Activated CD4-positive, alpha-beta T cell treated with anti-CD3 and anti-CD28 coated beads, Interleukin-2, amount 50 U/mL, for 4 hours (primary cell): ENCODE measurements around the gene ZBTB18.

Experiments
- DNase-seq, 2 experiments: peaks; one replicate each; pipeline ENCODE4 v3.0.0-alpha.2; 2020

ZBTB18 gene

DNA sequence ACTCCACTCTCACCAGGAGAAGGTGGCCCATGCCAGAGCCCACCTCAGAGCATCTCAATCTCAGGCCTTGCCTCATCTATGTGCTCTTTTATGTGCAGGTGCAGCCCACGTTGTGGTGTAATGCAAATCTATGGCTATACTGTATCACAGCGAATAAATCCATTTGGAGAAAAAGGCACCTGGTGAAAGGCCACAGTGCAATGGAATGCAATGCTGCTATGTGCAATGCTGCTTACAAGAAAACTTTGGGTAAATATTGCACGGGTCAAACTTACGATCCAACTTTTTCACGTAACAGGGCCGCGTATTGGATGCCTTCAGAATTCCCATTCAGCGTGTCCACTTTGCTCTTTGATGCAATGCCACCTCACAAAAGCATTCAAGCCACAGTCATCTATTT lies 13.5 kb downstream of the ZBTB18 start:
- no peak for DNase-seq

DNA sequence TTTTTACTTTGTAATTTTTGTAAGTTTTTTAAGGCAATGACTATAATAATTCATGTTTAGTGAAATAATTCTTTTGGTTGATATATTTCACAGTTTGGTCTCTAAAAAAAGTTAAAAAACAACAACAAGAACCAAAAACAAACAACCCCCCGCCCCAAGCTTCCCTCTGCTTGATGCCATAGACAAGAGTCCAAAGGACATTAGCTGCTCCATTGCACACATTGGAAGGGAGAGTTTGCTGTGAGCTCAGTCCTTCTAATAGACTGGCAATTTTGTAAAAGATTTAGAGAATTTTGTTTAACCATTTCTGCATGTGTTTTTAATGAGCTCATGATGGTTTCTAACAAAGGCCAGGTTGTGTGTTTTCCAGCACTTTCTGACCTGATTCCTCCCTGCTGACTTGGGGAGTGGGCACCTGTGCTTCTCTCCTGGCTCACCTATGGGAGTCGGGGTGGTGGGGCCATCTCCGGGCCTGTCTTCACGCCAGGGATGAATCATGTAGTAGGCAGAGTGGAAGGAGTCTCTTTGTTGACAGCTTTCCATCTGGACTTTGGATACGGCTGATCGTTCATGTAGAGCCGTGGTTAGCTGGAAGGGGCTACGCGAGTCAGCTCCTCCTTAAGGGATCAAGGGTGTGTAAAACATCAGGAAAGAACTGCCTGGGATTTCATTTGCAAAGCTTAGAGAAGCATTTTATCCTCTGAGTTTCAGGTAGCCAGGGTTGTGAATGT lies 14.1 kb downstream of the ZBTB18 start:
- no peak for DNase-seq

- DNase-seq: no peak
These were observed 14.9 kb downstream of the ZBTB18 start for GRCh38 chr1:244065960-244066388.

- DNase-seq: no peak
These were observed 16.1 kb downstream of the ZBTB18 start for GRCh38 chr1:244066954-244067716.

DNA sequence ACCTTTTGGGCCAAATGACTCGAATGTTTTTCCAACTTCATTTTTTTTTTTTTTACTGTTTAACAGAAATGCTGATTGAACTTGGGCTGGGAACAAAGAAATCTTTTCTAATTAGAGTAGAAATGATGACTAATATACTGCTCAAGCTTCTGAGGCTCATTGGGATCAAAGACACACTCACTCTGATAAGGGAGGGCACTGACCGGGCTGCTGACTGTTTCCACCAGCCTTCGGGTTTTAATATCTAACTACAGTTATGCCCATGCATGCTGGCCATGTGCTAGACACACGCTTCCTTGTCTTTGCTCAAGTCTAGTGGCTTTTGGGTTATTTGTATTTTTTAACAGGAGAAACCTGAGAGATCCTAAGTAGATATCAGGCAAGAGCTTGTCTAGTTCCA lies 16.8 kb downstream of the ZBTB18 start:
- no peak for DNase-seq

DNA sequence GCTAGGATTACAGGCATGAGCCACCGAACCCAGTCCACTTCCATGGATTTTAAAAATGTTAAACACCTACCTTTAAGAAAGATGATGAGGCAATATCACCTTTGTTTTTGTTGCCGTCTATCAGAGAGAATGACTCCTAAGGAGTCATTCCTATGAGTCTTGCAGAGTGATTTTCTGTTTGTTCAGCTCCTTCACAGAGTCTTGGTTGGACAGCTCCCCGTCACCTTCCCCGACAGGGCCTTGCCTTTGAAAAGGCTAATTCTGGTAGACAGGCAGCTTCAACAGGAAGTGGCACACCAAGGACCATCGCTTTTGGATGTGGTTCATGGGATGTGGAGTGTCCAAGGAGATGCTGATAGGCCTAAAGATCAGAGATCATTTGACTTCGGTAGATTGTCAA lies 17.5 kb downstream of the ZBTB18 start:
- no peak for DNase-seq

GRCh38 chr1:244069326-244069898 lies 18.3 kb downstream of the ZBTB18 start:
- no peak for DNase-seq

DNA sequence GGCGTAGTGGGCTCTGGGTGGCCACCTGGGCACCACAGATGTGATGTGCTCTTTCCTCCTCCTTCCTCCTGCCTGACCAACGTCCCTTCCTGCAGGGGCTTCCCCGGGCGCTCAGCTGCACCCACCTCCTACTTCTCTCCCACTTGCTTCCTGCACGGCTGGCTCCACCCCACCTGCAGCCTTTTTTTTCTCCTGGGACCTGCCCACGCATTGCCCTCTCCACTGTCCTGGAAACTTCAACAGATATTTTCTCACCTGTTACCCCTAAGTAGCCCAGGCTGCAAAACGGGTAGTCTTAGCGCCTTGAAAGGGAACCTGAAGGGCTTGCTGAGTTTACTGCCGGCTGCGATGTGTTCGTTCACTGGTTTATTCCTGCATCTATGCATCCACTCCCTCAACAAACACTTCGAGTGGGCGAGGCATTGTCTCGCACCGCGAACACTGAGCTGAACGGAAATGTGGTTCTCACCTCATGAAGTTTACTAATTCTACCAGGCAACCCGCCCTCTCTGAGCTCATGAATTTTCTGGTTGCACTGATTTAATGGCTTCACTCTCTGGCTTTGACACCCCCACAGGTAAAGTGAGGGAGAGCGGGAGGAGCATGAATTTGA lies 23.6 kb downstream of the ZBTB18 start:
- peak; percentile 58 to 67 for DNase-seq

DNA sequence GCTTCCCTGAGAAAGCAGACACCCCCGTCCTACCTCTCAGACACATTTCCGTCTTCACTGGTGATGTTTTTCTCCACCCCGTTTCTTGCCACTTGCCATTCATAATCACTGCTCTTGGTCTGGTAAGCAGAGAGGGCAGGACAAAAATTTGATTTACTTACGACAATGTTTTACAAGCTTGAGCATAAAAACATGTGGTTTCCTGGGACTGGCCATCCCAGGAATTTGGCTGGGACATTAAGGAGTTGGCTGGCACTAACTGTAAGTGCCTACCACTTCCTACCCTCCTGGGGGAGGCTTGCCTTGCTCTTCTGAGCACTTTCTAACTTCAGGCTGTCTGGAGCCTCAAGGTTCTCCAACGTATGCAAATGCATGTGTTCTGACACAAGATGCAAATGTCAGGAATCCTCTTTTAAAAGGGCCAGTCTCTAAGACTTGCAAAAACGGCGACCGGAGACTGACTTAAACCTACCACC lies 24.2 kb downstream of the ZBTB18 start:
- no peak for DNase-seq

DNA sequence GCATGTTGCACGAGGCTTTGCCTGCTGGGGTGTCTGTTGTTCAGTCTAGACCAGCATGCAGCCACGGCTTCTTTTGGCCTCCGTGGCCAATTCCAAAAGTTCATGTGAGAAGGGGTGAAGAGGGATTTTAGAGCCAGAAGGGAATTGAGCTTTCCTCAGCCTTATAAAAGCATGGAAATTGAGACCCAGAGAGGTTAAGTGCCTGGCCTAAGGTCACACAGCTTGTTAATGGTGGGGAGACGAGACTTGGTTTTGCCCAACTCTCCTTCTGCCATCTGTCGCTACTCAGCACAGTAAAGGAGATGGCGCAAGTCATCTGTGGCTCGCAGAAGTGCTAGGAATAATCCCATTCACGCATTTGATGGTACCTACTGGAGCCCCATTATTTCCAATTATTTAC lies 25.7 kb downstream of the ZBTB18 start:
- no peak for DNase-seq

DNA sequence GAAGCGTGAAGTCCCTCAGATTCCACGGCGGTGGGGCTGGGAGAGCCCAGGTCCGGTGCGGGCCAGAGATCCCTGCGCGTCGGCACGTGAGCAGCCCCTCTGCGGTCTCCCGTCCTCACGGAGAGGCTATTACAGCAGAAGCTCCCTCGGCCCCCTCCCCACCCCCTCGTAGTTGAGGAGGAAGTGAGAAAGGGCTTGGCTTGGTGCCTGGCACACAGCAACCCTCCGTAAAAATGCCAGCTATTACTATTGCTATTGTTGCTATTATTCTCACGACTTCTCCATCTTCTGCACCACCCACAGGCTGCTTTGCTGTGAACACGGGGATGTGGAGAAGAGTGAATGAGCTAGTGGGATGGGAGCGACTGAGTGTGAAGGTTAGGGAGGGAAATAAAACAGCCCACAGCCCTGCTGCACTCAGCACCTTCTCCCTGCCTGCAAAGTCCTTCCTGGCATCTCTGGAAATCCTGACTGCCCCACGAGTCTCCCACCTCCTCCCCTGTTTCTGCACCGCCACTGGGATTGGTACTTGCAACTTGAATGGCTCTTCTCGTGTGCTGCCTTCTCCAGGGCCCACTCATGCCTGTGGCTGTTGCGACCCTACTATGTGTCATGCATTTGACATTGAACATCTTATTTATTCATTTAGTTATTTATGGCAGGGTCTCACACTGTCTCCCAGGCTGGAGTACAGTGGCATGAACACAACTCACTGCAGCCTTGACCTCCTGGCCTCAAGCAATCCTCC lies 26.6 kb downstream of the ZBTB18 start:
- DNase-seq: no peak

- no peak for DNase-seq
These were observed 29.4 kb downstream of the ZBTB18 start for GRCh38 chr1:244080343-244080929.

DNA sequence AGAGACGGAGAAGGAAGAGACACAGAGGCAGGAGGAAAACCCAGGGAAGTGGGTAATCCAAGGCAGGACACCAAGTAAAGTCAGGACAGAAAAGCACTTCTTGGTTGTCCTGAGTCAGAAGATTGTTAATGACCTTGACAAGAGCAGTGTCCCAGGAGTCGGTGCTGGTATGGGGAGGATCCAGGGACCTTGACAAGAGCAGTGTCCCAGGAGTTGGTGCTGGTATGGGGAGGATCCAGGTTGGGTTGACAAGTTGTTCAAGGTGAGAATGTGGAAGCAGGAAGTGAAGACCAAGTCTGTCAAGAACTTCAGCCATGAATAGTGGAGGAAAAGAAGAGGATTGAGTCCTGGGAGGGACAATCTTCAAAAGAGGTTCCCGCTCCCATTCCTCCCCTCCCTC lies 31.9 kb downstream of the ZBTB18 start:
- DNase-seq: no peak

DNA sequence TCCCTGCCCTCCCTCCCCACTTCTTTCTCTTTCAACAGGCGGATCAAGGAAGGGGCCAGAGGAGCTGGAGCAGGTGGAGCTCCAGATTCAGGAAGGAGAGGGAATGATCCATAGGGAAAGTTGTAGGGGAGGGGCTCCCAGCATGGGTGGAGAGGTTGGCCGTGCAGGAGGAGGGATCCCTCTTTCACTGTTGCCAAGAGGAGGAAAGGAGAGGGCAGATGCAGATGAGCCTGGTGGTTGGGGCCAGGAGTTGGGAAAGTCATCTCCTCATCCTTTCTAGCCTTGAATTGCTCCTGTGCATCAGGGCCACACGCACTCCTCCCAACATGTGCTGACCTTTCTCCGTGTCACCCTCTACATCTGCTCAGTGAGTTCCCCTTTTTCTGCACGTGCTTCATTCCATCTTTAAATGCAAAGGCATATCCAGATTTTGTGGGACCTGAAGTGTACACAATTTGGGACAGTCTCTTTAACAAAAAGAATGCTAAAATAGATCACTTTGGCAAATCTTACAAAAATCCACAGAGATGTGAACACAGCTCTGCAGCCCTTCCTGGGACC lies 32.4 kb downstream of the ZBTB18 start:
- DNase-seq: no peak

DNA sequence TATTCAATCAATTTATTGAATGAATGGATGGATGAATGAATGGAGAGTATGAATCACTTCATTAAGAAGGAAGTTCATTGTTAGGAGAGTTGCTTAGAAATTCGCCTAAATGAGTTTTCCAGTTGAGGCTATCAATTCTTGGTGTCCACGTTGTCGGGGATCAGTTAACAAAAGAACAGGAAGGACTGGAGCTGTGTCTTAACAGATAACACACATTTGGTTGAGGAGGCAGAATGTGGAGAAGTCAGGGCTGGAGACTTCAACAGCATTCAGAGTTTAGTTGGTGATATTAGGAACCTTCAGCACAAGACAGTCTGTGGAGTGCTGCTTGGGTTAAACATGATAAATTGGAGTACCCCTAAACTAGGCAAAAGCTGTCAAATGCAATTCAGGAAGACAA lies 33.7 kb downstream of the ZBTB18 start:
- DNase-seq: no peak

DNA sequence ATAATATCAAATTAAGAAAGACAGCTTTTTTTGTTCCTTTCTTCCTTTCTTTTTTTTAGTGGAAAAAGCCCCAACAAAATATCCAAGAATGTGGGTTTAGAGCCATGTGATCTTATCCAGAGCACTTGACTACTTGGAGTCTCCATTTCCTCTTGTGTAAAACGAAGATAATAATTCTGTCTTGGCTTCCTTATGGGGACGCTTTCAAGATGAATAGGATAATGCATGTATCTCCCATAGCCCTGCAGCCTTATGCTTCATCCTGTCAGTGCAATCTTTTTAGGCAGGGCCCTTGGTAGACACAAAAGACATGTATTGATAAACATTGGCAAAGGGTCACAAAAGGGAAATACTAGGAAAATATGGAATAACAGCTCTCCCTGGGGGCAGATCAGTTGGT lies 34.8 kb downstream of the ZBTB18 start:
- DNase-seq: no peak

GRCh38 chr1:244087021-244087560 lies 36.0 kb downstream of the ZBTB18 start:
- DNase-seq: no peak

DNA sequence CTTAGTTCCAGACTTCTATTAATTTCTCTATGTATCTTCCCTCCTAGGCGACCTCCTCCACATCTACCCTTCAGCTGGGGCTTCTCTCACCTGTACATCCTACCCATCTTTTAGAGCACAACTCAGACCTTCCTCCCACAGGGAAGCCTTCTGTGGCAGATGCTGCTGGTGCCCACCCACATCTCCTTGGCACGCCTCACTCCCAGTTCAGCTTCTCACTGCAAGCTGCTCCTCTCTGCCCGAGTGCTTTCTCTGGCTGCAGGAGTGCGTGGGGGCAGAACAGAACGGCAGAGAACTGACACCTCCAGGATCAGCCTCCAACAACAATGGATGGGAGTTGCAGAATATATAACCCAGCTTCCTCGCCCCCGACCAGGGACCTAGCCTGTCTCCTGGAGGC lies 36.5 kb downstream of the ZBTB18 start:
- no peak for DNase-seq

DNA sequence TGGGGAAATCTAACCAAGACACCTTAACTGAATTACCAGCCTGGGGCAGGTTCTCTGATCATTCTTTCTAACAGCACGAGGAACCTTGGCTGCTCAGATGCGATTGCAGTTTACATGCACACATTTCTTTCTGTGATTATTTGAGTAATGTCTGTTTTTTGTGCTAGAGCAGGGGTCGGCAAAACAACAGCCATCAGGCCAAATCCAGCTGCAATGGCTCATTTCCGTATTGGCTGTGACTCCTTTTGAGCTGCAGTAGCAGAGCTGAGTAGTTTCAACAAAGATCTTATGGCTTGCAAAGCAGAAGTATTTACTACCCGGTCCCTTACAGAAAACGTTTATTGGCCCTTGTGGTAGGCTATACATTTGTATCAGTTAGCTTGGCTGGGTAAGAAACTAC lies 37.1 kb downstream of the ZBTB18 start:
- DNase-seq: no peak

DNA sequence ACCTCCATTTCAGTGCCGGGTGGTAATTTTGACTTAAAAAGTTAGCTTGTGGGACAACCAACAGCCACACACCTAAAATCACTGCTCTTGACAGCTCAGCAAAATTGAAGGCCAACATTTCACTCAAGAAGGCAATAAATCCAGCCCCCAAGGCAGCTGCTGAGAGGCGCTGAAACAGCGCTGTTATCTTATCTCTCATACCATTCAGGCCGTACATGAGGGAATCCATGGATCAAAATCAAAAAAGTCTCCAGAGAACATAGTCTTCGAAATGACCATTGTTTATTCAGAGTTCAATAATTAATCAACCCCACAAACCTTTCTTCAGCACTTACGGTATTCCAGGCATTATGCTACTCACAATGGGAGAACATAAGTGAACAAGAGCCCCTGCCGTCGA lies 38.5 kb downstream of the ZBTB18 start:
- no peak for DNase-seq

DNA sequence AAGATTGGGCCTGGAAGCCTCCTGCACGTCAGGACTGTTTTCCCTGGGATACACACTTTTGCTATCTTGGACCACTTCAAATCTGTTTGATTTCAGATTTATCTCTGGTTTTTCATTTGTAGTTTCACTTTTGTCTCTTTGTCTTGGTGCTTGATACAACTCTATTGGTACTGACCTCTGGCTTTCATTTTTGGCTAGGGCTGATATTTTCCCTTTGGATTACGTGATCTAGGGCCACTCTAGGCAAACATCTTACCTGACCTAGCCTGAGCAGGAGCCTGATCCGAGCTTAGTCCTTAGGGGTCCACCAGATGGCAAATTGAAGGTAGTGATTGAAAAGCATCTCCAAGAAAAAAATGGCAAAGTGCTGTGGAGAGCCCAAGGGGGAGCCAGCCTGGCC lies 39.6 kb downstream of the ZBTB18 start:
- DNase-seq: no peak
